Measurements from ENCODE around the gene ACO2. TPM values are rescaled to one million over a fixed set of nuclear protein-coding genes. Genes with fewer than 3 reads are reported as not detected.
A peak's percentile ranks its signal among the peaks of the same experiment; 100 is the strongest.

Gene ACO2
- total and polyA plus RNA-seq, 2 of the 13 experiments (the other 11 are each of a cell fraction or from before 2014, with no cell fraction given), result 19.2 to 45.6 TPM

DNA sequence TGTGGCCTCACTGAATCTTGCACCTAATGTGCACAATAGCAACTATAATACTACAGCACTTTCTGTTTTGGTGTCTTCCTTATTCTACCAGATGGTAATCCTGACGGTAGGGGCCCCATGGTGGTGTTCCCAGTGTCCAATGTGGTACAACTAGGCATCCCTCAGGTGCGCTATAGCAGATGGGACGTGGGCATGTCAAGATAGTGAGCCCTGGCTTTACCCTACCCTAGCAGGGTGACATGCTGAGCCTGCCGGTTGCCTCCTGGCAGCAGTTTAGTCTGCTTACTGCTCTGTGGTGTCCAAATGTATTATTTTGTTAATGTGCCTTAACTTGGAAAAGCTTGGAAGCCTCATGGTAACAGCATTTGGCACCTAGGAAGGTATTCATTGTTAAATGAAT, 19.2 kb downstream of the ACO2 start (continued):
- TF ChIP-seq ZNF256 (CRISPR knock-in tag; conservative IDR thresholded peaks at IDR 0.05), result no peak
- no peak for TF ChIP-seq ZNF333 (CRISPR knock-in tag; IDR thresholded peaks at IDR 0.05; ENCODE audit: borderline replicate concordance)

DNA sequence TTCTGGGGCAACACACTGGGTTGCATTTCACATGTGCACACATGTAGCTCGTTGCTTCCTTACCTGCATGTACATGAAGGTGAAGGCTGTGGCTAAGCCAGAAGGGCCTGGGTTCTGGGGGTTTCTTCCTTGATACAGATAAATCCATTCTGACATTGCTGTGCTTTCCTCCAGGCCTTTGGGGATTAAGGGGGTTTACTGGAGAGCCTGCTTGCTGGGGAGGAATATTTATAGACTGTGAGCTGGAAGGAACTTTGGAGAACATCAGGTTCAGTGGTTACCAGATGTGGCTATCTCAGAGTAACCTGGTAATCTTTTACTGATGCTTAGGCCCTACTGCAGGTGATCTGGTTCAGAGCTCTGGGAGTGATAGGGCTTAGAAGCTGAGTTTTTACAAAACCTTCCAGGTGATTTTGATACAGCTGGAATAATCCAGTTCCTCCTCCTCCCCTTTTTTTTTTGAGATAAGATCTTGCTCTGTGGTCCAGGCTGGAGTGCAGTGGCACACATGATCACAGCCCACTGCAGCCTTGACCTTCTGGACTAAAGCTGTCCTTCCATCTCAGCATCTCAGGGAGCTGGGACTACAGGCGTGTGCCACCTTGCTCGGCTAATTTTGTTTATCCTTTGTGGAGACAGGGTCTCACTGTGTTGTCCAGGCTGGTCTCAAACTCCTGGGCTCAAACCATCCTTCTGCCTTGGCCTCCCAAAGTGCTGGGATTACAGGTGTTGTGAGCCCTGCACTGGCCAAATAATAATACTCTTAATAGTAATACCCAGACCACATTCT, 19.9 kb downstream of the ACO2 start:
- ChIA-PET POLR2A (interaction anchor here (3.2 kb wide), 1 partner anchor 20 kb away, joined by 9 read pairs; the partner anchor contains the start of genes ACO2 and PHF5A), CTCF (ENCODE audit: low intra/inter-chr PET ratio, low total read pairs) (no interaction called here)
- Histone ChIP-seq H3K4me2 (ENCODE audit: low read depth, low read length) (no peak overlapping the region), H3K27ac (ENCODE audit: extremely low read length, insufficient read depth, low read length) (no peak overlapping the region), H2AFZ (ENCODE audit: low read length) (no peak overlapping the region), H3K4me3 (replicated peaks in 1 of 3; ENCODE audit: insufficient read depth in 1 of 3, low read depth in 2 of 3, low read length in 3 of 3) (no peak overlapping the region), H3K4me1 (ENCODE audit: insufficient read depth, low read length) (peaks cover 29% of the 10 kb centered on the region), H3K79me2 (ENCODE audit: insufficient read depth, low read length) (peaks cover 72% of the 10 kb centered on the region), H3K36me3 (replicated peaks in 1 of 2; ENCODE audit: control insufficient read depth in 1 of 2, insufficient read depth in 2 of 2, low read length in 2 of 2) (peaks cover 0 to under 1% of the 10 kb centered on the region in 2 experiments; a peak in 2 of 5 replicates), H4K20me1 (ENCODE audit: insufficient read depth, low read length) (peaks cover 7% of the 10 kb centered on the region), H3K9me3 (ENCODE audit: low read length) (no peaks in the 10 kb centered on the region), H3K27me3 (ENCODE audit: control insufficient read depth in 1 of 2, insufficient read depth in 2 of 2, low read length in 2 of 2) (no peaks in the 10 kb centered on the region), H3K9ac (ENCODE audit: insufficient read depth, low read depth, low read length) (no peak overlapping the region)
- intact Hi-C loops (cut with micrococcal nuclease; ENCODE audit: unreplicated experiment) (no loop called here), in situ Hi-C loops (cut with HindIII; ENCODE audit: extremely low pct_ligation_motif_present, low pct_unique_long_range_greater_than_20kb) (no loop called here)
- ATAC-seq (no peak), DNase-seq (ENCODE audit: low spot score) (no peak), FAIRE-seq (no peak)
- BruUV-seq (replicated peaks), result no TSS peak
- 67% methylated on average over 3 of the region's 3 CpGs for WGBS (ENCODE audit: low lambda C conversion rate)
- no peak for TF ChIP-seq SCMH1 (CRISPR knock-in tag; IDR thresholded peaks at IDR 0.05; ENCODE audit: borderline replicate concordance)
- TF ChIP-seq HNF4A (CRISPR knock-in tag; IDR thresholded peaks at IDR 0.05), result 0 out of 2 replicates have a peak, but pooled peaks have one; percentile 22
- TF ChIP-seq ZNF121 (CRISPR knock-in tag; IDR thresholded peaks at IDR 0.05), result peak; percentile 86

Measured in HepG2 (cell line).